ENCODE data around the gene CCDC159. TPM values are rescaled to one million over a fixed set of nuclear protein-coding genes. Genes with fewer than 3 reads are reported as not detected.

CCDC159 gene
- total RNA-seq, 3 donors from 2014 or later (not counting 1 experiment from before 2014, with no cell fraction given), result 86.9 to 94.9 (median 91.8) TPM

DNA sequence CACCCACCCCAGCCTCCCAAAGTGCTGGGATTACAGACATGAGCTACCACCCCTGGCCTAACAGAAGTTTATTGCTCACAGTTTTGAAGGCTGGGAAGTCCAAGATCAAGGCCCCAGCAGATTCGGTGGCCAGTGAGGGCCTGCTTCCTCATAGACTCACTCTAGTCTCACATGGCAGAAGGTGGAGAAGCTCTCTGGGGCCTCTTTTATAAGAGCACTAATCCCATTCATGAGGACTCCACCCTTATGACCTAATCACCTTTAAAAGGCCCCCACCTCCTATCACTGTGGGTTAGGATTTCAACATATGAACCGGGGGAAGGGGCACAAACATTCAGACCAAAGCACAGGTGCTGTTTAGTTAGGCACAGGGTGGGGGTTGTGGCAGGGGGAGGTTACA, 21.2 kb downstream of the CCDC159 start:
- Mint-ChIP-seq H3K27me3 (ENCODE audit: low read depth in 2 of 2) (no peaks in the 10 kb centered on the region), H3K9me3 (no peaks in the 10 kb centered on the region), H3K4me1 (no peaks in the 10 kb centered on the region), H3K36me3 (no peaks in the 10 kb centered on the region), H3K27ac (no peak overlapping the region), H3K4me3 (no peak overlapping the region)
- TF ChIP-seq, protein P1, sequence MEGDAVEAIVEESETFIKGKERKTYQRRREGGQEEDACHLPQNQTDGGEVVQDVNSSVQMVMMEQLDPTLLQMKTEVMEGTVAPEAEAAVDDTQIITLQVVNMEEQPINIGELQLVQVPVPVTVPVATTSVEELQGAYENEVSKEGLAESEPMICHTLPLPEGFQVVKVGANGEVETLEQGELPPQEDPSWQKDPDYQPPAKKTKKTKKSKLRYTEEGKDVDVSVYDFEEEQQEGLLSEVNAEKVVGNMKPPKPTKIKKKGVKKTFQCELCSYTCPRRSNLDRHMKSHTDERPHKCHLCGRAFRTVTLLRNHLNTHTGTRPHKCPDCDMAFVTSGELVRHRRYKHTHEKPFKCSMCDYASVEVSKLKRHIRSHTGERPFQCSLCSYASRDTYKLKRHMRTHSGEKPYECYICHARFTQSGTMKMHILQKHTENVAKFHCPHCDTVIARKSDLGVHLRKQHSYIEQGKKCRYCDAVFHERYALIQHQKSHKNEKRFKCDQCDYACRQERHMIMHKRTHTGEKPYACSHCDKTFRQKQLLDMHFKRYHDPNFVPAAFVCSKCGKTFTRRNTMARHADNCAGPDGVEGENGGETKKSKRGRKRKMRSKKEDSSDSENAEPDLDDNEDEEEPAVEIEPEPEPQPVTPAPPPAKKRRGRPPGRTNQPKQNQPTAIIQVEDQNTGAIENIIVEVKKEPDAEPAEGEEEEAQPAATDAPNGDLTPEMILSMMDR (IDR thresholded peaks at IDR 0.05), result no peak
- no peaks in the 10 kb centered on the region for H3K4me1 ChIP-seq (ENCODE audit: control insufficient read depth, insufficient read depth, low read length)
- no peaks in the 10 kb centered on the region for H3K9me3 ChIP-seq (ENCODE audit: control insufficient read depth, insufficient read depth, low read length)
- WGBS (ENCODE audit: insufficient coverage), result 88% methylated on average over 1 of the region's 2 CpGs
- no peaks in the 10 kb centered on the region for H3K27me3 ChIP-seq (ENCODE audit: control insufficient read depth, insufficient read depth, low read length)
- no peak overlapping the region for H3K4me3 ChIP-seq (ENCODE audit: low read length)
- H3K36me3 ChIP-seq (ENCODE audit: control insufficient read depth, insufficient read depth, low read length), result peaks cover 2% of the 10 kb centered on the region
- ATAC-seq (no peak), DNase-seq (no peak)
- H3K27ac ChIP-seq (ENCODE audit: low read length), result no peak overlapping the region
- intact Hi-C loops (cut with micrococcal nuclease), result no loop called here

DNA sequence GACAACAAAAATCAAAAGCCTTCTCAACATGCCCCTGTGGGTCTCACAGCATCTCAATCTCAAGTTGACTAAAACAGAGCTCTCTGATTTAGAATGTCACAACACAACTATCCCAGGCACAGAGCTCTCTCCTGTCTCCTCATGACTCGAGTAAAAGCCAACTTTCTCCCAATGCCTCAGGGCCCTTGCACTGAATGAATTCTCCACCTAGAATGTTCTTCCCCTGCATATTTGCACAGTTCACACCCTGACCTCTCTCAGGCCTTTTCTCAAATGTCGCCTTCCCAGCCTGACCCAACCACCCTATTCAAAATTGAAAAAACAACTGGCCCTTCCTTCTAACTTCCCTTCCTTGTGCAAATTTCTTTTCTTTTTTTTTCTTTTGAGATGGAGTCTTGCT, 24.4 kb downstream of the CCDC159 start:
- H3K27me3 Mint-ChIP-seq (ENCODE audit: low read depth in 2 of 2), result no peaks in the 10 kb centered on the region
- H3K9me3 ChIP-seq (ENCODE audit: control insufficient read depth, insufficient read depth, low read length), result no peaks in the 10 kb centered on the region
- no peak for ATAC-seq
- no peaks in the 10 kb centered on the region for H3K27me3 ChIP-seq (ENCODE audit: control insufficient read depth, insufficient read depth, low read length)
- no peak for DNase-seq
- peaks cover 2% of the 10 kb centered on the region for H3K36me3 ChIP-seq (ENCODE audit: control insufficient read depth, insufficient read depth, low read length)
- no peak overlapping the region for H3K27ac Mint-ChIP-seq
- no peaks in the 10 kb centered on the region for H3K36me3 Mint-ChIP-seq
- 91% methylated on average over 2 of the region's 2 CpGs for whole genome bisulfite sequencing (ENCODE audit: insufficient coverage)
- H3K4me1 Mint-ChIP-seq, result no peaks in the 10 kb centered on the region
- no peaks in the 10 kb centered on the region for H3K9me3 Mint-ChIP-seq
- intact Hi-C loops (cut with micrococcal nuclease), result loop anchor here (10.0 kb wide), 1 partner anchor 134 kb away; the partner anchor contains the start of gene ZNF653
- no peak overlapping the region for H3K4me3 Mint-ChIP-seq
- TF ChIP-seq, protein P1 (IDR thresholded peaks at IDR 0.05), result no peak
- H3K4me1 ChIP-seq (ENCODE audit: control insufficient read depth, insufficient read depth, low read length), result peaks cover 17% of the 10 kb centered on the region
- no peak overlapping the region for H3K27ac ChIP-seq (ENCODE audit: low read length)
- H3K4me3 ChIP-seq (ENCODE audit: low read length), result no peak overlapping the region

DNA sequence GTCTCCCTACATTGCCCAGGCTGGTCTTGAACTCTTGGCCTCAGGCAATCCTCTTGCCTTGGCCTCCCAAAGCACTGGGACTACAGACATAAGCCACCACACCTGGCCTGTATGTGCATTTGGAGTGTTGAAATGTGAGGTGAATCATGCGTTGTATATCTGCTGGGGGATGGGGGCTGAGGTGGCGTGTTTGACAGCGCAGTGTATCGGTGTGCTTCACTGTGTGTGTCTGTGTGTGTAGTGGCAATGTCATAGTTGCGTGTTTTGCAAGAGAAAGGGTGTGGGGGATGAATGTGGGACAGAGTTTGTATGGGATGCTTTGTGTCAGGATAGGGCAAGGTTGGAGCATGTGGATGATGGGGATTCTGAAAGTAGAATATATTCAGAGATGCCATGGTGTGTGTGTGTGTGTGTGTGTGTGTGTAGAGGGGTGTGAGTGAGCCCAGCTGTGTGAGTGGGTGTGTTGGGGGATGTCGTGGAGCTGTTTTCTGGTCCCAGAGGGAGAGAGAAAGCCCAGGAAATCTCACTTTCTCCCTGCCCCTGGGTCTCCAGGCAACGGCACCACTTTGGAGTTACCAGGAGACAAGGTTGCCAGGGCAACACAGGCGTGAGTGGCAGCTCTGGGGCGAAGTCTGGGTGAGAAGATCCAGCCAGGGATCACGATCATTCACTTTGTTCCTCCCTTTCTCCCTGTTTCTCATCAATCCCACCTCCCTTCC, 27.0 kb downstream of the CCDC159 start:
- intact Hi-C loops (cut with micrococcal nuclease), result loop anchor here (10.0 kb wide), 1 partner anchor 131 kb away; the partner anchor contains the start of gene ZNF653

More for the DNA sequence above, 27.0 kb downstream of the CCDC159 start:
- Histone ChIP-seq H3K4me3 (ENCODE audit: low read length) (no peak overlapping the region), H3K27ac (ENCODE audit: low read length) (no peak overlapping the region), H3K9me3 (ENCODE audit: control insufficient read depth, insufficient read depth, low read length) (no peaks in the 10 kb centered on the region), H3K36me3 (ENCODE audit: control insufficient read depth, insufficient read depth, low read length) (no peaks in the 10 kb centered on the region), H3K4me1 (ENCODE audit: control insufficient read depth, insufficient read depth, low read length) (peaks cover 31% of the 10 kb centered on the region), H3K27me3 (ENCODE audit: control insufficient read depth, insufficient read depth, low read length) (no peaks in the 10 kb centered on the region)
- H3K27me3 Mint-ChIP-seq (ENCODE audit: low read depth in 2 of 2), result no peaks in the 10 kb centered on the region
- peaks cover 6% of the 10 kb centered on the region in 2 donors for H3K4me1 Mint-ChIP-seq
- TF ChIP-seq, protein P1 (IDR thresholded peaks at IDR 0.05), result no peak
- no peak overlapping the region for H3K27ac Mint-ChIP-seq
- H3K36me3 Mint-ChIP-seq, result no peaks in the 10 kb centered on the region
- DNase-seq (no peak), ATAC-seq (no peak)
- H3K9me3 Mint-ChIP-seq, result no peaks in the 10 kb centered on the region
- H3K4me3 Mint-ChIP-seq, result no peak overlapping the region
- 60% methylated on average over 10 of the region's 10 CpGs for WGBS (ENCODE audit: insufficient coverage)

Measured in natural killer cell (primary cell).